COLO829 (cell line): ENCODE results near the gene ZNF697.
"Not testable (repeated sequence)": the region's sequence is repeated elsewhere in the genome, so short reads cannot be mapped to it uniquely, and the experiment has no call there.

ENCODE experiments used
- DNase-seq: peaks from one replicate; pipeline ENCODE4 v3.0.0; 2012; ENCODE audit warnings: low spot score

The ZNF697 gene

DNA sequence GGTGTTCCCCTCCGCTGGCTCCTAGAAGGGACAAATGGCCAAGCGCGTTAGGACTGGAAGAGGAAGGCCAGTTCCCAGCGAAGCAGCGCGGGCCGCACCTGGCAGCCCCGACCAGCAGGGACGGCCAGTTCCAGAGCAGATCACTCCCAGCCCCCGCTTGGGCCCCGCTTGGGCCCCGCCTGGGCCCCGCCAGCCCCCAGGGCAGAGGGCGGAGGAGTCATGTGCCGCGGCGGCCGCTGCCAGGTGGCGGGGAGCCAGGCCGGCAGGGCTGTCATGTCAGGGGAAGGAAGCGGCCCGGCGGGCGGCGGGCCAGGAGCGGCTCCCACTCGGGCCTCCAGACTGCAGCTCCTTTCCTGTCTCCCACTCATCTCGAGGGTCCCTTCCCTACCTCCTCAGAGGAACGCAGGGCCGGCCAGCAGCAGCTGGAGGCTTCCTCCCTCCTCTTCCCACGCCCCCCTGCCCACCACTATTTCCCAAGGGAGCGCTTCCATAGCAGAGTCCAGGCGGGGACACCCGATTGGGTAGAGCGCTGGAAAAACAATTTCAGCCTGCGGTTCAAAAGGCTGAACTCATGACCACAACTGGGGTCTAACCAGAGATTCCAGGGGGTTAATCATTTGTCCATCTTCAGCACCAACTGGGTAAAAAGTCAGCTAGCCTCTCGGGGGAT lies 16.5 kb downstream of the ZNF697 start:
- DNase-seq = peak; percentile 46

DNA sequence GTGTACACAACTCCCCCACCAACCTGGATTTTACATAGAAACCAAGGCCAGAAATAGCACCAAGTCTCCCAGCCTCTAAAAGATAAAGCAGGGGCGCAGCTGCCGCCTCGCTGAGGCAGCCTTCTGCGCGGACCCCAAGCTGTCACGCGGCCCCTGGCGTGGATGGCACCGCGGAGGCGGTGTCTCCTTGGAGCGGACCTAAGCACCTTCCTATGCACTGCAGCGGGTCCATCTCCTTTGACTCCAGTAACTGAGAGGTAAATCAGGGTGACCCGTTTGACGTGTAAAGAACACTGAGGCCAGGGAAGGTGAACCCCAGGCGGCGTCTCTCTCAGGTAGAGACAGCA lies 17.0 kb downstream of the ZNF697 start:
- no peak for DNase-seq

DNA sequence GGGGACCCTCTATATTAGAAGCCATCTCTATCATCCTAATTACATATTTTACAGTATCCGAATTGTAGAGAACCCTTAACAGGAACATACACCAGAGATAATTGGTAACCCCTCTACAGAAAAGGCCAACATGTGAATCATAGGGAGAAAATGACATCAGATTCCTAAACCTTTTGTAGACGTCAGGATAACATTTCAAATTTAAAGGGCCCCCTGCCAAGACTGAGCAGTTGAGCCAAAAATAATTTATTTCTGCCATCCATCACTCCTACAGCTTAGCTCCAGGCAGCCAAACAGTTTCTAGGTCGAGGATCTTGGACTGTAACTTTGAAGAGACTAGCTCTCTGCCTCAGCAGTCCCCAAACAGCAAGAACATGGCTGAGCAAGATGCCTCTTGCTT lies 21.2 kb downstream of the ZNF697 start:
- no peak for DNase-seq

DNA sequence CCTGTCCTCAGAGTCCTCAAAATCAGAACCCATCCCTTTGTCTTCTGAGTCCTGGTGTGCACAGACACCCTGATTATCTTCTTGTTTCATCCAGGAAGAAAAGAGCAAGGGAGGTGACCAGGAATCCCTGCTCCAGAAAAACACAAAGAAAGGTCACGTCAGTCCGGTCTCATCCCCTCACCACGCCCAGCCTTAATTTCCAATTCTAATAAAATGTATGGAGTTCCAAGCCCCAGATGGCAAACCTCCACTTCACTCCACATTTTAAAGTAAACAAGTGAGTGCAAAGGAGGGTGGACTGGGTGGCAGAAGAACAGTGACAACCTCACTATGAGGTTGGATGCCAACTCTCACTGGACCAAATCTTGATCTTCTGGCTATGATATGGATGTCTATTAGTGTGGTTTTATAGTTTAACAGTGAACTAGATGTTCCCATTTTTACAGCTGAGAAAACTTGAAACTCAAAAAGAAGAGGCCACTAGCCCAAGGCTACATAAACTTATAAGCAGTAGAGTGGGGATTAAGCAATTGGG lies 22.0 kb downstream of the ZNF697 start:
- DNase-seq = no peak

DNA sequence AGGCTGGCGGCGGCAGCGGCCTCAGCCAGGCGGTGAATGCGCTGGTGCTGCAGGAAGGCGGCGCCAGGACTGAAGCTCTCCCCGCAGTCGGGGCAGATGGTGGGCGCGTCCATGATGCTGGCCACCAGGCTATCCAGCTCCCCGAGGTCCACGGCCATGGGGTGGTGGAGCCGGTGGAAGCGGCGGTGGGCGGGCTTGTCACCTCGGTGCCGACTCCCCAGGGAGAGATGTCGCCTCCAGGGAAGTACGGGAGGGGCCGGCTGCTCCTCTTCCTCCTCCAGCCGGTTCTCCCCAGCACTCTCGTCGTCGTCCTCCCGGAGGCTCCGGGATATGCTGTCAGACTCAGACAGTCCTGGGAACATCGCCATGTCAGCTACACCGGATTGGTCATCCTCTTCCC lies 24.4 kb downstream of the ZNF697 start:
- no peak for DNase-seq

DNA sequence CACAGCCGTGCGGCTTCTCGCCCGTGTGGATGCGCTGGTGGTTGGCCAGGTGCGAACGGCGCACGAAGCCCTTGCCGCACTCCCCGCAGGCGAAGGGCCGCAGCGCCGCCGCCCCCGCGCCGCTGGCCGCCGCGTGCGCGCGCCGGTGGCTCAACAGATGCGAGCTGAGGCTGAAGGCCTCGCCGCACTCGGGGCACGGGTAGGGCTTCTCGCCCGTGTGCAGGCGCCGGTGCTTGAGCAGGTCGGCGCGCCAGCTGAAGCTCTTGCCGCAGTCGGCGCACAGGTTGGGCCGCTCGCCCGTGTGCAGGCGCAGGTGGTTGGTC lies 24.9 kb downstream of the ZNF697 start:
- DNase-seq = no peak

DNA sequence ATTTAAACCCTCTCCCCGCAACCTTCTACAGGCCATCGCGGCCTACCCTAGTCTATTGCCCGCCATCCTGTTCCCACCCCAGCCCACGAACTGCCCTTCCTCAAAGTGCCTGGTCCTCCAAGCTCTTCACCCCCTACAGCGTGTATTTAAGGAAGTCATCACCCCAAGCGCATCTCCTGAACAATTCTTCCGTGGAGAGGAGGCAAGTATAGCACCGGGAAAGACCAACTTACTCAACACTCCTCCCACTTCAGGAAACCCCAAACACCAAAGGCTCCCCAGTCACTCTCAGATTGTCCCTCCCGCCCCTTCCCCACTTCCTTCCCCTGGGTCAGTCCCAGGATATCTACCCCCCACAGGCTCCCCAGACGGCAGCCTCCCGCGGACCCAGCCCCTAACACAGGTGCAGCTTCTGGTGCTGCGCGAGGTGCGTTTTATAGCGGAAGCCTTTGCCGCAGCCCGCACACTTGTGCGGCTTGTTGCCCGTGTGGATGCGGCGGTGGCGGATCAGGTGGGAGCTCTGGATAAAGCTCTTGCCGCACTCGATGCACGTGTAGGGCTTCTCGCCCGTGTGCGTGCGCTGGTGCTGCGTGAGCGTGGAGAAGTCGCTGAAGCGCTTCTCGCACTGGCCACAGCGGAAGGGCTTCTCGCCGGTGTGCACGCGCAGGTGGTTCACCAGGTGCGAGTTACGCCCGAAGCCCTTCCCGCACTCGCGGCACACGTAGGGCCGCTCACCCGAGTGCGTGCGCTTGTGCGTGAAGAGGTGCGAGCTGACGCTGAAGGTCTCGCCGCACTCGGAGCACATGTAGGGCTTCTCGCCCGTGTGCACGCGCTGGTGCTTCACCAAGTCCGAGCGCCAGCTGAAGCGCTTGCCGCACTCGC lies 25.5 kb downstream of the ZNF697 start:
- DNase-seq = no peak

DNA sequence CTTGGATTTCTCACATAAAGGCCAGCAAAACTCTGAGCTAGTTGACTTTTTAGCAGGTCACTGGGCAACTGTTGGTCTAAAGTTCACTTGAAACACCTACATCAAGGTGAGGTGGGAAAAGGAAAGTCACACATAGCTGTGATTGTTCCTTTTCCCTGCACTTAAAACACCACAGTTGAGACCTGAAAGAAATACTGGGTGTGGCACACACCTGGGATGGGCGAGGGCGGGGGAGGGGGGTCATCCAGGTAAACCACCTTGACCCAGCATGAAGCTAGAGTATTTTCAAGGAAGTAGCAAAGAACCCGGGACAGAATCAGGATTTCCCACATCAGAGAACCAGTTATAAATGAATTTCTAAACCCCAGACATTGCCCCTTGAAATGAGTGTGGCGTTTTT lies 26.4 kb downstream of the ZNF697 start:
- DNase-seq = no peak

DNA sequence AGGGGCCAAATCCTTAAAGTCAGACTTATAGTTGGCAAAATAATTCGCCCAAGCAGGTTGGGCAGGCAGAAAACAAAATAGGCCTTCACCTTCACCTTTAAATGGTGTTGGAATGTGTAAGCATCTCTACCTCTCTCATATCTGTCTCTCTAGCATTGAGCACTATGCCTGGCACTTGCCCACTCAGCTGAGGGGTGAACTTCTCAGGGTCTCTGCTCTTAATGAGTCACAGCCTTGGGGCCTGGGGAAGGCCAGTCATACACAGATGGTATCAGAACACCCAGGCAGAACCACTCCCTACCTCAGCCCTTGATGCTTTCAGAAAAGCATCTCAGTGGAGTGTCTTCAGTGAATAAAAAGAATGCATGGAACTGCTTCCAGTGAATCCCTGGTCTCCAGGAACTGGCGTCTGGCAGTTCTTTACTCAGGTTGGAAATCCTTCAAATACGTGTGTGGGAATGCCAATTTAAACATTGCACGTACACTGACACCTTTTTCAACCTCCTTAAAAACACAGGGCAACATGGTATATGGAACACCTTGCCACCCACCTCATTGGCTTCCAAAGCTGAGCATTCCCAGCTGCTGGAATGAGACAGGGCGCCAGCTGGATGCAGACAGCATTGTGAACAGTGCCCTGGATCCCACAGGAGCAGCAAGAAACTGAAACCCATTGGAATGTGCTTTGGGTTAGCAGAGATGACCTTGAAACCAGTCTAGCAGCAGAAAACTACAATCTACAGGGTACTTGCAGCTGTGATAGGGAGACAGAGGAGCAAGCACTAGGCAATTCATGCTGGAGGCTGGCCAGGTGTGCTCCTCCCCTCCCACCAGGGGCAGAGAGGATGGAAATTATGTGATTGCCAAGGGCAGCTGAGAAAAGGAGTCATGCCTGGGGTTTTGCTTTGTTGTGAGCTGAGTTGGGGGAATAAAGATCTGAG lies 30.0 kb downstream of the ZNF697 start:
- no peak for DNase-seq

DNA sequence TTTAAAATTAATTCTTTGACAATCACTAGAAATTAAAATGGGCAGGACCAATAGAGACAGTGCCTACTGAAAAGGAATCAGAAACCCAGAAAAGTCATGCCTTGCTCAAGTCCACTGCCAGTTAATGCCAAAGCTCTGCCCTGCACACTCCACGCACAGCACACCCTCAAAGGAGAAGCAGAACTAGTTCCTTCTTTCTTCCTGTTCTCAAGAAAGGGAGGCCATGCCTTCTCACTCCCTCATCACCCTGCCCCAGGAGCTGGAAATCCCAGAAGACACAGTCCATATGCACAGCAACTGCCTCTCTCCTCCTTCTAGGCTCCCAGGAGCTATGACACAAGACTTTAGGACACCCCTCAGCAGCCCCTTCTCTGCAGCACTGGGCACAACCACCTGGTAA lies 31.3 kb downstream of the ZNF697 start:
- not testable (repeated sequence) for DNase-seq

DNA sequence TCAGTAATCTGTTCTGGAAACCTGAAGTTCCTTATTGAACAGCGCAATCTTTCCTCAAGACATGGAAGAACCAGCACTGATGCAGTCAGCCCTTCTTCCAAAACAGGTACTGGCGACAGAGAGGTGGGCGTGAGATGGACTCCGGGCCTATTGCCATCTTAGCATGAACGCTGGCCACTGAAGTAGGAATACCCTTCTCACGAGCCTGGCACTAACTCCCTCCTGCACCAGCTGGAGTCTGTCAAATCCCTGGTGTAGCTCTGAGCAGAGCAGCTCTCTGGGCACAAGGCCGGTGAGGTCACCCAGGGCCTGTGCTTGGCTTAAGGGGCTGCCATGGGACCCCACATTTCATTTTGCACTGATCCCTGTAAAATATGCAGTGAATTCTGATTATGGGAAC lies 33.0 kb downstream of the ZNF697 start:
- not testable (repeated sequence) for DNase-seq

DNA sequence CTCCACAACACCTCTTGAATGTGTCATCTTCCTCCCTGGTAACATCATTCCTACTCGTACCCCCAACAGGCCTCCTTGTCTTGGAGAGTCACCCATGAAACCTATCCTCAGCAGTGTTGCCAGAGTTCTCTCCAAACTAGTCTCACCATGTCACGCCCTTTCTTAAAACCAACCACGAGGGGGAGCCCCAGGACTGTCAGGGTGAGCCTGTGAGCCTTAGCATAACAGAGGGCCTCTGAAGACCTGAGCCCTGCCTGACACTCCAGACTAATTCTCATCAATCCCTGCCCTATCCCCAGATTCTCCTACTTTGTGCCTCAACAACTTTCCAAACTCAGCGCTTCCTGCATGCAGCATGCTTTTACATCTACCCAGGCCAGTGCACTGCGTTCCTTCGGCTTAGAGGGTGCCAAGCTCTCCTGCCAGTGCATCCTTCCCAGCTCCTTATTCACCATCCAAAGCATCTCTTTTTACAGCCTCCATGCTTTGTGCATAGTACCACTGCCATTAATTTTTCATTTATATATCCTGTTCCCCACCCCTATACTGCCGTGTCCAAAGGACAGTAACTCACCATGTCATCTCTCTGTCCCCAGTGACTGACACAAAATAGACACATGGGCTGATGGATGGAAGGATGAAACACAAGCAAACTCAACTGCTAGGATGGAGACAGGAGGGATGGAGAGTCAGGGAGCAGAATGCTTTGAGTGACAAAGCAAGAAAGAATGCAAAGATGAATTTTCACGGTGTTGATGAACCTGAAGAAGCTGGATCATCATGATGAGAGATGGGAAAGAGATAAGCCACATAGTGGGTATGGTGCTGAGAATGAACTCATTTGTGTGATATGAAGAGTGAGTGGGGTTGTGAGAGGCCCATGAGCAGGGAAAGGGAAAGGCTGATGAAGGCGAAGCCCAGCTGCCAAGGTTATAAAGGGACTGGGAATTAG lies 34.0 kb downstream of the ZNF697 start:
- DNase-seq = peak; percentile 40

DNA sequence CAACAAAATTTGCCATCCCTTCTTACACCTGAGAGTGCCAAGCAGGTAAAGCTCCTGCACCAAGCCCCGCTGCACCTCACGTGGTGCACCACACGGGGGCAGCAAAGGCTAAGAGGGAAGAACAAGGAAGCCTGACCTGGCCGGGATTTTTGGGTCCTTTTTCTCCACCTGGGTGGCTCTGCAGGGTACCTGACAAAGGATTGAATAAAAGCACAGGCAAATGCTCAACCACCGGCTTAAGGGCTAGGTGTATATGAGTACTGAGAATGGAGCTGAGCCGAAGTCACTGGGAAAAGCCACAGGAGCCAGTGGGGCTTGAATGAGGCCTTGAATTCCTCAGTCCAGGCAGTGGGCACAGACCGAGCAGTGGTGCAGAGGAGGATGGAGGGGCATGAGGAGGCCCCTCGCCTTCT lies 36.4 kb downstream of the ZNF697 start:
- DNase-seq = no peak

DNA sequence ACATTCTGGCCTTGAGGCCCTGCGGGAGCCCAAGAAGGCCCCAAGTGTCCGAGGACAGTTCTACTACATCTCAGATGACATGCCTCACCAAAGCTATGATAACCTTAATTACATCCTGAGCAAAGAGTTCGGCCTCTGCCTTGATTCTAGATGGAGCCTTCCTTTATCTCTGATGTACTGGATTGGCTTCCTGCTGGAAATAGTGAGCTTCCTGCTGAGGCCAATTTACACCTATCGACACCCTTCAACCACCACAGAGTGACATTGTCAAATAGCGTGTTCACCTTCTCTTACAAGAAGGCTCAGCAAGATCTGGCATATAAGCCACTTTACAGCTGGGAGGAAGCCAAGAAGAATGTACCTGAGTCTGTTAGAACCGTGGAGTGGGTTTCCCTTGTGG lies 39.2 kb downstream of the ZNF697 start:
- not testable (repeated sequence) for DNase-seq

DNA sequence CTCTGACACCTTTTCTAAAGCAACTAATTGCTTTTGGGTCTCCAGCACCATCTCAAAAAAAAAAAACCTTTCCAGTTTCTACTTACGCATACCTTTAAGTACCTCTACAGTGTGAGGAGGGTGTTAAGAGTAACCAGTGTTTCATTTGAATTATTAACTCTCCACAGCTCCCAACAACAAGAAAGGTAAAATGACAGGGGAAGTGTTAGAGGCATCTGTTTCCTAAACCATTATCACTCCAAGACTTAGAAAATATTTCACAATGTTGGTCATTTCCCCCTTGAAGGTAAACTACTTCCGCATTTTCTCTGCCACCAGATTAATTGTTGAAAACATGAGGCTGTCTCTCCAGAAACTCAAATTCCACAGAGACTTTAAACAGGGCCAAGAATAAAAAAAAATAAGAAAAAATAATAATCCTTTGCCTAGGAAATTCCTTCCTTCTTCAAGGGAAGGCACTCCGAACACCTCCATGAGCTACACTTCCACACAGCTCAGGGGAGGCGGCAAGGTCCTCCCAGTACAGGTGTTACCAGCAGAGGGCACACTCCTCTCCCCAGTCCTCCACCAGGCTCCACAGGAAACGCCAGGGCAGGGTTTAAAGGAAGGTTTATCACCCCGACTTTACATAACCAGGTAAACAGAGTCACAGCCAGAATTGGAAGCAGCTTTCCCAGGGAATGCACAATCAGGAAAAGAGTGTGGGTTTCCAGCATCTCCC lies 40.8 kb downstream of the ZNF697 start:
- not testable (repeated sequence) for DNase-seq

DNA sequence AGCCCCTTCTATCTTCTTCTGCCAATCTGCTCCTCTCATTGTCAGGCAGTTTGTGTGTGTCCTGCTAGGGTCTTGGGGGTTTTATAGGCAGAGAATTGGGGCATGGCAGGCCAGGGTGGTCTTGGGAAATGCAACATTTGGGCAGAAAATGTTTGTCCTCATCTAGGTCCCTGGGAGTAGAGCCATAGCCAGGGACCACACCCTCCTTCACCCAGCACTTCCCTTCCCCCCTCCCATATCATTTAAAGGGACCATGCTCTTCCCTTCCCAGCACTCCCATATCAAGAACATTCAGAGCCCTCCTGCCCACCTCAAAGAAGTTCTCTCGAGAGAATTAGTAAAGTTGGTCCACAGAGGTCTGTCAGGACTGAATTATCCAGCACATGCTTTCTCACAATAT lies 41.7 kb downstream of the ZNF697 start:
- DNase-seq = no peak

DNA sequence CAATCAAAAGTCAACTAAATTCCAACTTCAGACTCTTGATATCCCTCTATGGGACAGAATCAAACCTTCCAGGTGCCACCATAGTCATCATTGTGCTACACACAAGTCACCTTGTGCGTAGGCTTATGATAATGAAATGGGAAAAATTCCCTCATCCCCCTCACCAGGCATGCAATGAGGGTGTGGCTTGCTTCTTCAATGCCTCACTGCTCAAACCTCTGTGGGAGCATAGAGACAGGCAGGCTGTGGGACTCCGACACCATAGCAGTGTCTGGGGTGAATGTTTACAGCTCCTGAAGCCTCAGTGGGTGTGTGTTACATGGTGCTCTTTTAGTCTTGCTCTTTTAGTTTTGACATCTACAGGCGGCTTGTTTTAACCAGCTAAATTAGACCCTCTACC lies 42.4 kb downstream of the ZNF697 start:
- DNase-seq = no peak

DNA sequence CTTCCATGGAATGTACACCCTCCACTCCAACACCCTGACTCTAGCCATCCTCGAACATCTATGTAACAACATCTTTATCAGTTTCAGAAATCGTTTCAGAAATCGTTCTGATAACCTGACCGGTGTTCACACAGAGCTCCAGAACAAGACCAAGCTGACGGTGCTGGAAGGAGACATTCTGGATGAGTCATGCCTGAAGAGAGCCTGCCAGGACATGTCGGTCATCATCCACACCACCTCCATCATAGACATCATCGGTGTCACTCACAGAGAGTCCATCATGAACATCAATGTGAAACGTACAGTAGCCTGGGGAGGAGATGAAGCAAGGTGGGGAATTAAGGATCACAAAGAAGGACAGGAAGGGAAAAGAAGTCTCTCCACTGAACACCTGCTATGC lies 43.0 kb downstream of the ZNF697 start:
- not testable (repeated sequence) for DNase-seq

DNA sequence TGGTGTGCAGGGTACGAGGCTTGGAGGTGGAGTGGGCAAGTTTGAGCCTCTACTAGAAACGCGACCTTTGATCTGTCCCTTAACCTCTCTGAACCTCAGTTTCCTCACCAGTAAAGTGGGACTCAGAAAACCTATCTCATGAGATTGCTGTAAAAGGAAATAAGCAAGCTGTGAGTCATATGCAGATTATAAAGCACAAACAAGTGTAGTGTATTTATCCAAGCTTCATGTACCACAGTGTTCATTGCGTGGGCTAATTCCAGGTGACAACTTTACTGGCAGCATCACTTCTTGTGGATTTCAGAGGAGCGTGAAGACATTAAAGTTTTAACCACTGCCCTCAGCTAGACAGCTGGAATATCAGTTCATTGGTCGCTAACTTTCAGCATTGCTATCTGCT lies 44.4 kb downstream of the ZNF697 start:
- no peak for DNase-seq

DNA sequence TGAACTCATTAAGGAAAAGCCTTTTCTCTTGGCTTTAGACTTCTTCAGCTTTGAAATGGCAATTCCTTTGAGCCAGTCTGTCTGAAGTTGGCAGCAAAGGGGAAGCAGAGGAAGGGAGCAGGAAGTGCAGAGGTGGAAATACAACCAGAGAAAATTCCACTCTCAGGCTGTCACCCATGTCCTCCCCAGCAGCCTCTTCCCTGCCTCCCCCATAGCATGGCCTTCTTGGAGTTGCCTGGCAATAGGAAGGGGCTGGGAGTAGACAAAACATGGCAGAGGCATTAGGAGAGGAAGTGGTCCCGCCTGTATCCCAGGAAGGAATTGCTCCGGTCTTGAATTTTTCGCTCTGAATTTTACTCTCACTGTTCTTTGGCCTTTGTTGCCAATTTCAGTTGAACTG lies 44.8 kb downstream of the ZNF697 start:
- not testable (repeated sequence) for DNase-seq

DNA sequence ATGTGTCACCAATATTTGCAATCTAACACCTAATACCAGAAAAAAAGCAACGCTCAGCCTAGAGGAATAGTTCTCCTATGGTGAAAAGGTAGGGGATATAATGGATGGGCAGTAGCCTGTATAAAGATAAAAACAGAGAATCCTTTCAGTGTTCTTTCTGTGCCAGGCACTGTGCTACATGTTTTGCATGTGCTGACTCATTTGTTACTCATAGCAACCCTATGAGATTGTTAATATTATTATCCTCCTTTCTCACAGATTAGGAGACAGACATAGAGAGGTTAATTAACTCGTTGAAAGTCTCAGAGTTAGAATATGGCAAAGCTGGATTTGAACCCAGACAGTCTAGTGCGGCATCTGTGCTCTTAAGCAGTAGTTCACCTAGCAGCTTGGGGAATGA lies 45.3 kb downstream of the ZNF697 start:
- DNase-seq = not testable (repeated sequence)
